GM18870 (cell line): Measurements from ENCODE around the gene COL18A1.

Experiments used
- ATAC-seq: cut with Tn5 transposase; IDR thresholded peaks from one replicate; pipeline ENCODE4 v1.9.1; 2021; ENCODE audit warnings: moderate library complexity; ENCODE audit not compliant: unreplicated experiment

Gene COL18A1

DNA sequence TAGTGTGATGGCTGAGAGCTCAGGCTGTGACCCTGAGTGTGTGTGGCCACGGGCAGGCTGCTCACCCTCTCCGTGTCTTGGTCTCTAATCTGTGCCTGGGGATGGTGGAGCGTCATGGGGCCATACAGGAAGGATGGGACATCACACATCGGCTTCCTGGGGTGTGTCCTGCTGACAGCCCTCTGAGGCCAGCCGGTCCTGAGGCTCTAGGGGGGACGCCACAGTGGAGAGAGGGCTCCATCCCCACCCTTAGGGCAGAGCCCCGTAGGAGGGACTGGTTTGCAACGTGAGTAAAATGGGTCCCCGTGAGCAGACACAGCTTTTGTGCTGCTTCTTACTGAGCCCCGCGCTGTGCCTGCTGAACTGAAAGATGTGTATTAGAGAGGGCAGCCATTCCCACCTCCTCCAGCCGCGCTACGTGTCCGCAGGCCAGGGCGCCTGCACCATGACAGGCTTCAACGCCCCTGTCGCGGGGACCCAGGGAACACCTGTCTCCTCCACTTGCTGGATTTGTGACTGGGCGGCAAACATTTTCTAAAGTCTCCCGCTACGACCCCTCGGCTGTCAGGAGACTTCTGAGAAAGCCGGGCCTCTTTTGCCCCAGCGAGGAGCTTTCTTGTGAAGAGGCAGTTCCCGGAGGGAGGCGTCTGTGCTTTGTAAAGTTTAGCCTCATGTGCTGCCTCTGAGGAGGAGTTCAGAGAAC, 8.1 kb downstream of the COL18A1 start:
- no peak for ATAC-seq

DNA sequence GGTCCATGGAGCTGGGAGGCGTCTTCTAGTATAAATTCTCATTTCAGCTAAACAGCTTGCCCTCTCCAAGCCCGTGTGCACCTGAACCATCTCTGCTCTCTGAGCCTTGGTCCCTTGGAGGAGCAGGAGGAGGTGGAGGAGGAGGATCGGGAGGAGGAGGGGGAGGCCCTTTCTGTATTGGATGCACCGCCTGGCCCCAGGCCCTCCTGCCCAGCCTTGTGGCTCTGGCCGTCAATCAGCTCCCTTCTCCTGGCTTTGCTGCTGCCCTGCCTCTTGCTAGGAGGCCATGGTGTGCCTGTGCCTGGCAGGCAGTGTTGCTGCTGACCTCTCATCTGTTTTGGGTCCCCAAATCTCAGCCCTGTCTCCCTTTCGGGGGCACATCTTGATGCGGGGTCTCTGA, 9.0 kb downstream of the COL18A1 start:
- ATAC-seq: no peak

DNA sequence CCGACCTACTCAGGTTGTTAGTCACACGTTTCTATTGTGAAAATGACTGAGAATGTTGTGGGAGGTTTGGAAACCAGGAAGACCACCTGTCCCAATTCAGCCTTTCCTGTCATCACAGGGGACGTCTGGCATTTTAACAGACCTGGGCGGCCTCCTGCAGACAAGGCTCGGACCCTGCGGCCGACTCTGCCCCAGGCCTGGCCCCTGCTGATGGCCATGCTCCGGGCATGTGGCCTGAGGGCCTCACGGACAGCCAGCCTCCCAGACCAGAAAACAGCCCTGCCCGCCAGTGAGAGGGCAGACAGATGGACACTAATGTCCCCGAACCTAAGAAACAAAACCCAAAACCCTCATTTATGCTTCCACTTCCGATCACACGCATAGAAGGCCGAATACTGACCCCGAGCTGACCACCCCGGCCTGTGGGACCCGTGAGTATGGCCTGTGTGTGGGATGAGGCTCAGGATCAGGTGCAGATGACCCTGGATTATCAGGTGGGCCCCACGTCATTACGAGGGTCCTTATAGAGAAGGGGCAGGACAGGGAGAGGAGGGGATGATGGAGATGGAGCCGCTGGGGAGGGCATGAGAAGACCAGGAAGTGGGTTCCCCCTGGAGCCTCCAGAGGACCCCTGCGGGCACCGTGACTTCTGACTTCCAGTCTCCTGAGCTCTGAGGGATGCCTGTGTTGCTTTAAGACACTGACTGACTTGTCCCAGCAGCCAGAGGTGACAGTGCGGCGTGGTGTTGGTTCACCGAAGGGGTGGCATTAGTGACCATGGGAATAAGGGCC, 9.6 kb downstream of the COL18A1 start:
- no peak for ATAC-seq

DNA sequence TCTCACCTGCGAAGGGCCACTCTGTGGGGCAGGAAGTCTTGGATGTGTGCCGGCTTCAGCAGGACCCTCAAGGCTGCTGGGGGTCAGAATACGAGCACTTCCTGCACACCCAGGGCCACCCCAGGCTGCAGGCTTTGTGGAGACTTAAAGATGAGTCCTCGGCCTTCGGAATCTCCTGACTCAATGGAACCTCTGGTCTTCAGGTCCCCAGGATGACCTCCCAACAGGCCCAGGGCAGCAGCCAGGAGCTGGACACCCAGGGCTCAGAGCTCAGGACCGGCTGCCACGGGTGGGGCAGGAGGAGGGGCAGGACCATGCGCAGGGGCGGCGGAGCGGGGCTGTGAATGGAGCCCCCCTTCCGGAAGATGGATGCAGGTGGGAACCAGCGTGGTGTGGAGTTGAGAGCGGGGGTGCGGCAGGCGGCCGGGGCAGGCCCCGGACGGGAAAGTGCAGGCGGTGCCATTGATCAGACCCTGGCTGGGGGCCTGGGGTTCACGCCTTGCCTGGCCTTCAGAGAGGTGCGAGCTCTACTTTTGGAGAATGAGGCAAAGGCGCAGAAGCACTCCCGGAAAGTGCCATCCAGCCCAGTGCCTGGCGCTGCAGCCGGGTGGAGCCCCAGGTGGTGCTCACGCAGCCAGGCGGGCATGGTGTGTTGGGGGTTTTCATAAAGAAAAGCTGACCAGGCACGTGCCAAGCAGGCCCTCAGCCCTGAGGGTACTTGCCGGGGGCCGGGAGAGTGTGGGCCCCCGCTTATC, 10.4 kb downstream of the COL18A1 start:
- ATAC-seq: no peak

DNA sequence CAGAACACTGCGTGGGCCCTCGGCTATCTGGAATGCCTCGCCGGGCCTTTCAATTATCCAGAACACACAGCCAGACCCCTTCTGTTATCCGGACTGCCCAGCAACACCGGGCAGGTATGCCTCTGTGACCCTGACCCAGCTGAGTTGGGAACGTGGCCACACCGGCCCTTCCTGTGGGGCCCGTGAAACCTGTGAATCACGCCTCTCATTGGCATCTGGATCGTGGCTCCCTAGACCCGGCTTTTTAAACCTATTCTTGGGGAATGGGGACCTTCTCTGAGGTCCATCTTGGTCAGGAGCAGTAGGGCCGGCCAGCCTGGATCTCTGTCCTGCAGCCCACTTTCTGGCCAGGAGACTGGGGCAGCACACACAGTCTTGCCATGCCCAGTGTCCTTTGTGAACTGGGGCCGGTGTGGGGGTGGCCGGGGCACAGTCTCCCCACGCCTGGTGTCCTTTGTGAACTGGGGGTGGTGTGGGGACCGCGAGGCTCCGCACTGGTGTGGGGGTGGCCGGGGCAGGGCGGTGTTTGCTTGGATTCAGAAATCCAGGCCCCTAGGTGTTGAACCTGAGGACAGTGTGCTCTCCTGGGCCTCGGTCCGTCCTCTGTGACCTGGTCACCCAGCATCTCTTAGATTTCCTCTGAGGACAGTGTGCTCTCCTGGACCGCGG, 11.1 kb downstream of the COL18A1 start:
- ATAC-seq: no peak

DNA sequence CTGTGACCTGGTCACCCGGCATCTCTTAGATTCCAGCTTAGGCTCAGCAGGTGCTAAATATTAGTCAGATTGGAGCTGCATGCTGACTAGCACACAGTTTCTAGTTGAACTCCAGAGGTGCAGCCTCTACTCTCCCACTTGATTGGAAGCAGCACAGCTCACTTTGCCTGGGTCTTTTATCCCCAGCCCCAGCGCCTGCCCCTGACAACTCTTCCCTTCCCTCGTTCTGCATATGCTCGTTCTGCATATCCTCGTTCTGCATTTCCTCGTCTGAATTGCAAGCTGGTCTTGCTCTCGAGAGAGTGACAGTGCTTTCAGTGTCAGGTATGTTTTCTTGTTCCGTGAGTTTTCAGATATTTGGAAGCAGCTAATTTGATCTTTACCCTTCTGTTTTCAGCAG, 11.7 kb downstream of the COL18A1 start:
- no peak for ATAC-seq

DNA sequence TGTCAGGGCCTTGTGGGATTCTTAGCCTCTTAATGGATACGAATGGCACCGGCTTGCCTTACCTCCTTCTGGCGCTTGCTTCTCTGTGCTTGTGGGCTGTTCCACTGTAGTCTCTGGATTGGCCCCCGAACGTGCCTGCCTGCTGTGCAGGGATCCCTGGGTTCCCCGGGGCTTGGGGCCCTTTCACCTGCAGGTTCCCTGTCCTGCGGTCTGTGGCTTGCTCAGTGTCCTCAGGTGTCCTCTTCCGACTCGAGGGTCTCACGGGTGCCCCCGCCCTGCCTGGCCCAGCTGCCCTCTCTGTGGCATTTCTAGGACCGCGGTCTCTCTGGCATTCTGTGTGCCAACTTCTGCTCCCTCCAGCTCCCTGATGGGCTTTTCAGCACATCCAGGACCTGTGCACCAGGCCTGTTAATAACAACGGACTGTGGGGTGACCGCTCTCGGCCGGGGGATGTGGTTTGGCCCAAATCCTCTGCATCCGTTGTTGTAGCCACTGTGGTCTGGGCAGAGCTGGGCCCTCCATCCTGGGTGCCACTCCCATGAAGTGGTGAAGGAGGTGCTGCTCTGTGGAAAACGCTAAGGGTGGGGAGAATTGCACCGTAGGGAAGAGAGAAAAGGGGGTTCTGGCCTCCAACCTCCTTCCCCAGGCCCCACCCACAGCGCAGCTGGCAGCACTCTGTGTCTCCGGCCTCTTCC, 12.4 kb downstream of the COL18A1 start:
- ATAC-seq: no peak

DNA sequence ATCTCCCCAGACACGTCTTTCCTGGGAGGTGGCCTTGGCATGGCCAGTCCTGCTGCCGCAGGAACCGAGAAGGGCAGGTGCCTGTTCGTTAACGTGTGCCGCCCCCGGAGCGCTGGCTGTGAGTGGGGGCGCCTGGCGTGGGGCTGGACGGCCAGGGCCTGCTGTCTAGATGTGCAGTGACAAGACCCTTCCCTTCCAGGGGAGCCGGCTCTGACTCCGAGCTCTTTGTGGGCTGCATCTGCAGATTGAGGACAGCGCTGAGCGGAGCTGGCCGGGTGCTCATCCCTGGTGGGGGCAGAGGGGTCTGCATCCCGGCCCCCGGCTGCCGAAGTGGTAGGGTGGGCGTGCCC, 13.0 kb downstream of the COL18A1 start:
- ATAC-seq: no peak

DNA sequence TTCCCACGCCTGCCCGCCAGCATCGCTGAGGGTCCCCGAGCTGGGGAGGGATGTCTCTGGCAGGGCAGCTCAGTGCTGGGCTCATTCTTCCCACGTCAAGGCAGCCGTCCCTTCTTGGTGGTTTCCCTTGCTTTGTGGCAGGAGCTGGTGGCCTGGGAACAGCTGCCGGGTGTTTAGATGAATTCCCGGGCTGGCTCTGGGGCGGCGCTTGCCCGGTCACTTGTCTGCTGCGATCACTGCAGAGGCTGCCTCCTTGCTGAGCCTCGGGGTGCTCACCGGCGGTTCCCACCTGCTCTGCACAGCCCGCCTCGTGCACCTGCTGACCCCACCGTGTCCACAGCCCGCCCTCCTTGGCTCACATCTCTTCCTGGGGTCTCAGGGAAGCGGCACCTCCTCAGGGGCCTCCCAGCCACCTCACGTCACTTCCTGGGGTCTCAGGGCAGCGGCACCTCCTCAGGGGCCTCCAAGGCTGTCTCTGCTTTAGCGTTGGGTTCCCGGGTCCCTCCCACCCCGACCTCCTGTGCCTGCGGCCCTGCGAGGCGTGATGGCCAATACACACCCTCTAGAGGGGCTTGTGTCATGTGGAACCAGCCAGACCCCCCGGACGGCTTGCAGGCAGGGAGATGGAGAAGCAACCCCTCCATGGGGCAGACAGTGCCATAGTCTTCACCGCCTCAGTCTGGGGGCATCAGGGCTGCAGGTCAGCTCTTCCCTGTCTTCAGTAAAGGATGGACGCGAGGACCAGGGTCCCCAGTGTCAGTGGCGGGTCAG, 13.5 kb downstream of the COL18A1 start:
- ATAC-seq: no peak

DNA sequence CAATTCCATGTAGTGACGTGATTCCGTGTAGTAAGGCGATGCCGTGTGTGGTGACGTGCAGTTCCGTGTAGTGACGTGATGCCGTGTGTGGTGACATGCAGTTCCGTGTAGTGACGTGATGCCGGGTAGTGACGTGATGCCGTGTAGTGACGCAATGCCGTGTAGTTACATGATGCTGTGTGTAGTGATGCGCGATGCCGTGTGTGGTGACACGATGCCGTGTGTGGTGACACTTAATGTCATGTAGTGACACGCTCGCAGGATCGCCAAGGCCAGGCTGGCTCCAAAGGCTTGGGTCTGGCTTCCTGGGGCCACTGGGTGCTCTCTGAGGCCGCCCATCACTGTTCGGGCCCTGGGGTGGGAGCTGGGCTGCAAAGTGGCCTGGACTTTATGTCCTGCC, 14.2 kb downstream of the COL18A1 start:
- ATAC-seq: no peak

DNA sequence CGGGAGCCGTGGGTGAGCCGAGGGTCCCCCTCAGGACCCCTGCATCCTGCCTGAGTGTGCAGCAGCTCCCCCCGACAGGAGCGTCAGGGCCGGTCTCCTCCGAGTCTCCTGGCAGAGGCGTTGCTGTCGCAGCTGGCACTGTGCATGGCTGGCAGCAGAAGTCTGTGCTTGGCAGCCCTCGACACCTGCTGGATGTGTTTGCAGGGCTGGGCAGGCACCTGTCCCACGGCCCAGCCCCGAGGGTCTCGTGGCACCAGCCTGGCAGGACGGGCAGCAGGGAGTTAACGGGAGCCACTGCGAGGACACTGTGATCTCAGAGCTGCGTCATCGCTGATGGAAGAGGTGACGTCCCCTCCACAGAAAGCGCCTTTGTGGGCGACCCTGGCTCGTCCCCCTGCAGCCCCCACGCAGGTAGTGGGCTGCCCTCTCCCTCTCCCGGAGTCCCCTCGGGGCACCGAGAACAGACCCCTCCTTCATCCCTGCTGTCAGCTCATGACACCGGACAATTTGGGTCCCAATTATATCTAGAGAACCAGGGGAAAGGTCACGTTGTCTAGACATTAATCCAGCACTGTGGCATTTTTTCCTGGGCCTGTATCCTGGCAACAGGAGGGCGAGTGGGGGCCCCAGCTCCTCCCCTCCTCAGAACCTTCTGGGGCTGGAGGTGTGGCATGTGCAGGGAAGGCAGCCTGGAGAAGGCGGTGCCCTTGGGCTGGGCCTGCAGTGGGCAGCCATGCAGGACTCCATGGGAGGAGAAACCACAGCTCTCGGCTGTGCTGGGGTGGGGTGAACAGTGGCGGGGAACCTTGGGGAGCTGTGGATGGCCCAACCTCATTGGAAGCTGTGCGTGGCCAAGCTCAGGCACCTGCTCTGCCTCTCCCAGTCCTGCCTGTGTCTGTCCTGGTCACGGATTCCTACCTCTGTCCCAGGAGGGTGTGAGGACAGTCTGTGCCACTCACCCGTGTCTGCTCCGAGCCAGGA, 15.4 kb downstream of the COL18A1 start:
- ATAC-seq: no peak

DNA sequence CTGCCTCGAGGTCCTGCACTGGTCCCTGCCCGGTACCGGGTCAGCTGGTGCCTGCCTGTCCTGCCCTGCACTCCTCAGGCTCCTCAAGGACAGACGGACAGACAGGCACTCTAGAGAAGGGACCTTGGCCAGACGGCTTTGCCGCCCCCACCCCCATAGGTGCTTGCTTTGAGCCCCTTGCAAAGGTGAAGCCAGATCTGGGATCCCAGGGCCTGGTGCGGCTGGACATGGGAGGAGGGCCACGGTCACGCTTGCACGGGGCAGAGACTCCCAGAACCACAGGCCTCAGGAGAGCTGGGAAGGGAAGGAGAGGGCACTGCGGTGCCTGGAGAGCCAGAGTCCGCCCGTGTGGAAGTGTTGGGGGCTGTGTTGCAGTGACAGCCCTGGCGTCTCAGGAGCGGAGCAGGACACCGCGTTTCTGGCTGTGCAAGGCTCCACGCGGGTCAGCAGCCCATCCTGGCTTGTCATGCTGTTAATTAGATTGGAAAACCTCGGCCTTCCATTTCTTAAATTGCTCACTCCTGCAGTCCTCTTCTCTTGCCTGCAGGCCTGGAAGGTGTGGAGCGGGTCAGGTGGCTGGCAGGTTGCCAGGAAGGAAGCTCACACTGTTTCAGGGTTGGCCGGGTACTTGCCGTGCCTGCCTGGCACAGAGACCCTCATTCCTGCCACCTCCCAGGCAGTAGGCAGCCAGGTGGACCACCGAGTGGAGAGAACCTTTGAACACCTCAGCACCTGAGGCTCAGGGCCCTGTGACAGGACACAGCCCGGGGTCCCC, 16.3 kb downstream of the COL18A1 start:
- no peak for ATAC-seq

DNA sequence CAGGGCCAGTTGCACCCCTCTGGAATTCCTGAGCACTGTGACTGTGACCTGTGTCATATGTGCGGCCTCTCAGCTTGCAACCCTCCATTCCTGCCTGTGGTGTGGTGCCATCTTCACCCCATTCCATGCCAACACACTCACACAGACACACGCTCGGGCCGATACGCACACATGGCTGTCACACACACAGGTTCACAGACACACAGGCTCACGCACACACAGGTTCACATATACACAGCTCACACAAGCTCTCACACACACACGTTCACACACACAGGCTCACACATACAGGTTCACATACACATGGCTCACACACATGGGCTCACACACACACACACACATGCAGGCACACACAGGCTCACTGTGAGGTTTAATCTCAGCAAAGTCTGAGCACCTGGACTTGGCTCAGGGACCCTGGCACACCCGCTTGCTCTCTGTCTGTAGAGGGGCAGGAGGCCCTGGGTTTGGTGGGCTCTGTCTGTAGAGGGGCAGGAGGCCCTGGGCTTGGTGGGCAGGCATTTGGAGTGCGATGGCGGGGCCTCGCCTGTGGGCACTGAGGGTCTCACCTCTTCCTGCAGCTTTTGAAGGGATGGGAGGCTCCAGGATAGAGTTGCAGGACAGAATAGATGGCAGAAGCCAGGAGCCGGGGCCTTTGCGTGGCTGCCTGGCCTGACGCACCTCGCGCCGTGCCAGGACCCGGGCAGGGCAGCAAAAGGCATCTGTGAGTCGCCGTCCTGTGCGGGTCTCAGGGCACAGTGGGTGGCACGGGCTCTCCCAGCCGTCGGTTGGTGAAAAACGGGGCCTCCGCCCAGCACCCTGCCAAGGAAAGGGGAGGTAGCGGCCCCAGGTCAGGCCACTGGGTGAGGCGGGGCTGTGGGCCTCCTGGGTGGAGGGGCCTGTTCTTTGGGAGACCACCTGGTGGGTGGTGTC, 17.1 kb downstream of the COL18A1 start:
- no peak for ATAC-seq

DNA sequence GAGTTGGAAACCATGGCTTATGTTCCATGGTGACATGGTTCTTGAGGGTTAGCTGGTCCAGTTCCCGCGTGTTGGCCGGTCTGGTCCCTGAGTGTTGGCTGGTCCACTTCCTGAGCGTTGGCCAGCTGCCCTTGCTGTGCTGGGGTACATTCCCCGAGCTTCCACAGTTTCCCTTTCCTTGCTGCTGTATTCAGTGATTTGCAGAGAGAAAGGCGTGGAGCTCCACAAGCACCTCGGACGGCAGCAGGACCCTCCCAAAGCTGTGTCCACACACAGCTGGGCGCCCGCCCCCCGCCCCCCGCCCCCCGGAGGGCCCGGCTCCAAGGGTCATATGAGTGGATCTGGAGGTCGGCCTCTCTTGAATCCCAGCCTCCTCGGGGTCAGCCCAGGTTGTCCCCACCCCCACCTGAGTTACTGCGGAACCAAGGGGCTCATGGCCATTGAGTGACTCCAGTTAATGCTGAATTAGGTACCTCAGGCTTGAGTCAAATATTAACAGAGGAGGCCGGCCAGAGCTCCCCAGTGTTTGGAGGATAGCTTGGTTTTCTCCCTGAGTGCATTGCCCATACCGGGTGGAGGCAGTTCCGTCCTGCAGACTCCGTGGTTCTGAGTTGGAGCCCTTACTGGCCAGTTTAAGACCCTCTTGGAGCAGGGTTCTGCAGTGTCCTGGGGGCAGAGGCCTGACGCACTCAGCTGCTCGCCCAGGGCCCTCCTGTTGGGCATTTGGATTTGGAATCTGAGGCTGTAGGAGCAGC, 18.4 kb downstream of the COL18A1 start:
- no peak for ATAC-seq

DNA sequence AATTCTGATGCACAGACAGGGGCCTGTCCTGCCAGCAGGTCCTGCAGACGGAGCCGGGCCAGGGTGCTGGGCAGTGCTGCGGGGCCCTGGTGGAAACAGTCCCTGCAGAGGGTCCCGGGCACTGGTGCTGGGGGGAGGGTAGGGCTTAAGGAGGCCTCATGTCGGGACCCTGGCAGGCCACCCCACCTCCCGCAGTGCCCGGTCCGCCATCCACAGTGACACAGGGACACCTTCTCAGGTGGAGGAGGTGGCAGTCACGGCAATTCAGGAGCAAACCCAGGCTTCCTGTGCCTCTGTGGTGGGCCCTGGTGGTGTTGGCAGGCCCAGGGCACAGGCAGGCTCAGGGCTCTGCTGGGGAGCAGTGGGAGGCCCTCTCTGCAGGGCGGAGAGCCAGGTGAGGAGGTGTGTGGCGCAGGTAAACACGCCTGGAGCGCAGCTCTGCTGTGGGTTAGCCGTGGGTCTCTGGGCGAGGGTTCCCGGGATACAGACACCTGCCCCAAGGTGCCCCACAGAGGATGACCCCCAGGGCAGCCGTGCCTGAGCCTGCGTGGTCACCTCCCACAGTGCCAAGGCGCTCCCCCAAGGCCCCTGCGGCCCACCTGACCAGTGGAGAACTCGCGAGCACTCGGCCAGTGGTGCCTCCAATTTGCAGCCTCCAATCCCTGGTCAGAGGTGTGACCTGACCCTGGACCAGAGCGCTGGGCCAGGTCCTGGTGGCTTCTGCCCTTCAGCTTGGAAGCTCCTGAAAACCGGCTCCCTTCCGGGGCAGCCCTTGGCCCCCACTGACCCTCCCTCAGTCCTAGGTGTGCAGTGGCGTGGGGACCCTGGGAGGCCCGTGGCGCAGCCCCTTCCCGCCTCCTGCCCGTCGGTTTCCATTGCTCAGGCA, 19.2 kb downstream of the COL18A1 start:
- no peak for ATAC-seq
